Ovary (tissue), 9 donors: Measurements from ENCODE around the gene ARHGEF7. TPM values are rescaled to one million over a fixed set of nuclear protein-coding genes. Genes with fewer than 3 reads are reported as not detected.

Source experiments
- DNase-seq, 5 donors: peaks; one replicate each; pipeline ENCODE4 v3.0.0-alpha.2; 2019 to 2020
- H3K27ac ChIP-seq, 2 donors: fragments of 200-600 bp; one replicate each; pipeline versions ENCODE4 v1.5.1 to v1.8.0; 2019 to 2022
- H3K27me3 ChIP-seq: fragments of 200-600 bp; one replicate; pipeline ENCODE4 v1.8.0; 2022
- H3K36me3 ChIP-seq: fragments of 200-600 bp; sonication (generic); one replicate; pipeline ENCODE4 v1.5.1; 2019
- H3K4me1 ChIP-seq: one replicate; pipeline ENCODE4 v1.8.1; 2013; ENCODE audit warnings: mild to moderate bottlenecking, moderate library complexity; ENCODE audit not compliant: insufficient read depth
- H3K4me3 ChIP-seq: fragments of 200-600 bp; sonication (generic); one replicate; pipeline ENCODE4 v1.5.1; 2017
- H3K9me3 ChIP-seq, 2 donors: fragments of 200-600 bp in 1 of 2; sonication (generic) in 1 of 2; one replicate each; pipeline versions ENCODE4 v1.5.1 to v1.8.1; 2013 to 2019; ENCODE audit warnings: mild to moderate bottlenecking in 1 of 2, moderate library complexity in 1 of 2
- EP300 ChIP-seq: sonication (generic); formaldehyde crosslinking; IDR thresholded peaks from one replicate; pipeline ENCODE4 v1.6.1; 2017; ENCODE audit warnings: antibody characterized with exemption
- POLR2A ChIP-seq: fragments of 450-650 bp; IDR thresholded peaks from one replicate; pipeline ENCODE4 v1.6.1; 2017; ENCODE audit warnings: antibody characterized with exemption, mild to moderate bottlenecking, moderate library complexity
- WGBS, 3 donors: extraction: QIAGEN DNeasy Blood & Tissue Kit in 1 of 3; methylation state at CpG; one replicate each; pipeline versions ENCODE4 v1.1.5 to v1.1.7; 2013 to 2017; 5-methylcytosine and 5-hydroxymethylcytosine counted together
- intact Hi-C, 4 donors: fragments of 100-400 bp; cut with DNase I; formaldehyde crosslinking; loops; one replicate each; pipeline versions ENCODE4 v1.11.0 to v1.15.1; 2022 to 2023
- polyA plus RNA-seq, 2 donors: library from polyadenylated mRNA; stranded (reverse); fragments of 200-250 nt in 1 of 2; fragments of 350-450 nt in 1 of 2; fragmentation: Illumina TruSeq in 1 of 2; extraction: RNeasy Lipid Tissue Mini Kit (QIAGEN cat#74804) in 1 of 2; gene quantifications; one replicate each; pipeline ENCODE4 v1.2.3, GENCODE V29; 2013 to 2014
- total RNA-seq, 7 donors: library from RNA; depleted of rRNA in 2 of 7; stranded (reverse); fragments of >200 nt in 2 of 7; fragmentation: NEBNext Ultra II Directional in 3 of 7; extraction: Animal tissue kit (Norgen Biotek cat#: 25700) in 3 of 7; gene quantifications; one replicate each; pipeline versions ENCODE4 v1.1.0 to v1.2.4, GENCODE V29; 2016 to 2023
- TF ChIP-seq, protein P1 (sequence below), 3 donors: fragments of 450-650 bp in 2 of 3; fragments of 200-600 bp in 1 of 3; IDR thresholded peaks; one replicate each; pipeline versions ENCODE4 v1.5.1 to v1.8.0; 2016 to 2022; ENCODE audit warnings: antibody characterized with exemption in 3 of 3, mild to moderate bottlenecking in 1 of 3
- donor health status: DM: no; HTN: no; CAD: no; lungs with moderate emphysema.
- donor health status: DM: no; HTN: no; CAD: no.
- donor health status: Bipolar disorder and iron deficiency.
- donor health status: DM: yes; HTN: yes; CAD: no.
- donor health status: DM: no; HTN: no; CAD: no.
- donor health status: DM: yes; HTN: yes; CAD: no.

ARHGEF7 gene
- total and polyA plus RNA-seq, 9 donors, result 27.6 to 58.5 (median 52.2) TPM

- intact Hi-C loops, result no loop called here
- Histone ChIP-seq H3K36me3 (no peaks in the 10 kb centered on the region), H3K4me1 (no peaks in the 10 kb centered on the region), H3K27me3 (no peaks in the 10 kb centered on the region), H3K4me3 (no peak overlapping the region), H3K9me3 (no peaks in the 10 kb centered on the region), H3K27ac (no peak overlapping the region)
- DNase-seq, result no peak
- WGBS, 3 donors, result 61 to 73% (median 67%) methylated on average over 1 of the region's 1 CpG
- no peak for TF ChIP-seq POLR2A
- TF ChIP-seq, protein P1, sequence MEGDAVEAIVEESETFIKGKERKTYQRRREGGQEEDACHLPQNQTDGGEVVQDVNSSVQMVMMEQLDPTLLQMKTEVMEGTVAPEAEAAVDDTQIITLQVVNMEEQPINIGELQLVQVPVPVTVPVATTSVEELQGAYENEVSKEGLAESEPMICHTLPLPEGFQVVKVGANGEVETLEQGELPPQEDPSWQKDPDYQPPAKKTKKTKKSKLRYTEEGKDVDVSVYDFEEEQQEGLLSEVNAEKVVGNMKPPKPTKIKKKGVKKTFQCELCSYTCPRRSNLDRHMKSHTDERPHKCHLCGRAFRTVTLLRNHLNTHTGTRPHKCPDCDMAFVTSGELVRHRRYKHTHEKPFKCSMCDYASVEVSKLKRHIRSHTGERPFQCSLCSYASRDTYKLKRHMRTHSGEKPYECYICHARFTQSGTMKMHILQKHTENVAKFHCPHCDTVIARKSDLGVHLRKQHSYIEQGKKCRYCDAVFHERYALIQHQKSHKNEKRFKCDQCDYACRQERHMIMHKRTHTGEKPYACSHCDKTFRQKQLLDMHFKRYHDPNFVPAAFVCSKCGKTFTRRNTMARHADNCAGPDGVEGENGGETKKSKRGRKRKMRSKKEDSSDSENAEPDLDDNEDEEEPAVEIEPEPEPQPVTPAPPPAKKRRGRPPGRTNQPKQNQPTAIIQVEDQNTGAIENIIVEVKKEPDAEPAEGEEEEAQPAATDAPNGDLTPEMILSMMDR (IDR thresholded peaks at IDR 0.05), result no peak
- no peak for TF ChIP-seq EP300
Measured at GRCh38 chr13:111142472-111142871, 27.4 kb downstream of the ARHGEF7 start.

DNA sequence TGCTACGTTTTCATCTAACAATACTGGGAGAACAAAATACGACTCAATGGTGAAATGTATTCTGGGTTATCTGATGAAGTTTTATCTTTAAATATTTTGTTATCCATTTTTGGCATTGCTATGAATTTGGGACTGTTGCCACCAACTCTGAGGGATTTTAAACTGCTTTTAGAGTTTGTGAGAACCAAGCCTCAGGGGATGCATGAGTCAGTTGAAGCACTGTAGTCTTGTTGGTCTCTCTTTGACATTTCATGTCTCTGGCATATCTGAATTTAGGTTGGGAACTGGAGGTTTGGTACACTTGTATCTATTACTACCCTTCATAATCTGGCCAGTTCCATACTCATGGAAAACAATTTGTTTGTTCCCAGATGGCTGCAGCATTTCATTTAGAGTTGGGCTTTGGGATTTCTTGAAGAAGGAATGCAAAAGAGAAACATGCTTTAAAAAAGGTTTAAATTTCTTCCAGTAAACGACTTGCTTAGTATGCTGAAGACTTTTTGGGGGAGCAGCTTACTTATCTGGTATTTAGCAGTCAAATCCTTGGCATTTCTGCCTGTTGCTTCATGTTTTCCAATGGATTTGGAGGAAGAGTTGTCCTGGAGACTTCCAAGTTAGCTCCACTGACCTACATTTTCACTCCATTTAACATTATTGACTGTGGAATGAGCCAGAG is 28.9 kb downstream of the ARHGEF7 start:
- no peaks in the 10 kb centered on the region for H3K9me3 ChIP-seq

DNA sequence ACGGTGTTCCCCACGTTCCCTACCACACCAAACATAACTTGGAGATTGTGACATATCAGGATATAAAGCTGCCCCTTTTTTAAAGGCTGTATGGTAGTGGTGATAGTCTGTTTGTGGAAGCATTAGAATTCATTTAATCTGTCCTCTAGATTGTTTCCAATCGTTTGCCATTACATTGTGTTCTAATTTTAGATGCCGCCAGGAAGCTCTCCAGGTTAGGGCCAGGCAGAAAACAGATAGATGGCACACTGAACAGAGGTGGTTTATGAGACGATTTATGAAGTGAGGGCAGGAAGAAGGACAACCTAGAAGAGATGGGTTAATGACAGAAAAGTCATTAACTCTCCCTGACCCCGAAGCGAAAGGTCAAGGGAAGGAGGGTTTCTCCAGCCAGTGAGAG is 30.0 kb downstream of the ARHGEF7 start:
- H3K4me3 ChIP-seq, result no peak overlapping the region
- H3K27ac ChIP-seq, result no peak overlapping the region
- no peaks in the 10 kb centered on the region for H3K9me3 ChIP-seq
- no peak for DNase-seq
- TF ChIP-seq POLR2A (no peak), EP300 (no peak)
- TF ChIP-seq, protein P1 (IDR thresholded peaks at IDR 0.05), result no peak
- H3K36me3 ChIP-seq, result no peaks in the 10 kb centered on the region
- no peaks in the 10 kb centered on the region for H3K27me3 ChIP-seq
- no peaks in the 10 kb centered on the region for H3K4me1 ChIP-seq
- intact Hi-C loops, result no loop called here
- WGBS, 3 donors, result 71 to 75% (median 74%) methylated on average over 7 of the region's 7 CpGs

More for the DNA sequence above, 28.9 kb downstream of the ARHGEF7 start:
- Histone ChIP-seq H3K4me3 (no peak overlapping the region), H3K36me3 (no peaks in the 10 kb centered on the region), H3K27me3 (no peaks in the 10 kb centered on the region), H3K27ac (no peak overlapping the region), H3K4me1 (no peaks in the 10 kb centered on the region)
- intact Hi-C loops, result no loop called here
- no peak for DNase-seq
- no peak for TF ChIP-seq POLR2A
- TF ChIP-seq, protein P1 (IDR thresholded peaks at IDR 0.05), result no peak
- TF ChIP-seq EP300, result no peak
- WGBS, 3 donors, result 49 to 57% (median 54%) methylated on average over 3 of the region's 3 CpGs

- 74 to 76% (median 75%) methylated on average over 7 of the region's 7 CpGs for WGBS, 3 donors
- Histone ChIP-seq H3K36me3 (no peaks in the 10 kb centered on the region), H3K27ac (no peak overlapping the region), H3K4me1 (no peaks in the 10 kb centered on the region), H3K9me3 (no peaks in the 10 kb centered on the region), H3K27me3 (no peaks in the 10 kb centered on the region), H3K4me3 (no peak overlapping the region)
- no peak for TF ChIP-seq POLR2A
- TF ChIP-seq EP300, result no peak
- TF ChIP-seq, protein P1 (IDR thresholded peaks at IDR 0.05), result no peak
- no peak for DNase-seq
- intact Hi-C loops, result no loop called here
Measured at GRCh38 chr13:111145506-111145905, 30.4 kb downstream of the ARHGEF7 start.
